Uterus (tissue), 2 donors: ENCODE results near the gene ADGRG6.

Experiments used
- POLR2A ChIP-seq, 2 donors: fragments of 450-650 bp; IDR thresholded peaks; one replicate each; pipeline ENCODE4 v1.6.1; 2016; ENCODE audit warnings: antibody characterized with exemption in 2 of 2, mild to moderate bottlenecking in 1 of 2, moderate library complexity in 1 of 2
- TF ChIP-seq, protein P1 (sequence below), 4 experiments: fragments of 200-600 bp in 2 of 4; fragments of 450-650 bp in 2 of 4; sonication (generic) in 2 of 4; IDR thresholded peaks; one replicate each; pipeline ENCODE4 v1.5.1; 2016 to 2019; ENCODE audit warnings: antibody characterized with exemption in 4 of 4, mild to moderate bottlenecking in 2 of 4, moderate library complexity in 1 of 4

DNA sequence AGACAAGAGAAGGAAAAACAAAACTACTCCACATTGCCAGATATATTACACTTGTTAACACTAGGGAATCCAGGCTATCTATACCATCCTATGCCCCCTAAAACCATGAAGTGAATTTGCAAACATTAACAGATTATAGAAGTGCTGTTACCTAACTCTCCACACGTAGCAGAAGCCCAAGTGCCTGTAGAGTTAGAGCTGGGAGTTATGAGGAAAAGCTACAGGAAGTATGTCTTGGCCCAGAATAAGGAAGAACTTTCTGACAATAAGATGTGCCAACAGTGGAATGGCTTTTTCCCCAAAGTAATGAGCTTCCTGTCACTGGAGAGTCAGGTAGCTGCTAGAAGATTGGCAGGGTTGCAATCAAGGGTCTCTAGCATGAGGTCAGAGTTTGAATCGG lies 32.5 kb downstream of the ADGRG6 start:
- TF ChIP-seq, protein P1, sequence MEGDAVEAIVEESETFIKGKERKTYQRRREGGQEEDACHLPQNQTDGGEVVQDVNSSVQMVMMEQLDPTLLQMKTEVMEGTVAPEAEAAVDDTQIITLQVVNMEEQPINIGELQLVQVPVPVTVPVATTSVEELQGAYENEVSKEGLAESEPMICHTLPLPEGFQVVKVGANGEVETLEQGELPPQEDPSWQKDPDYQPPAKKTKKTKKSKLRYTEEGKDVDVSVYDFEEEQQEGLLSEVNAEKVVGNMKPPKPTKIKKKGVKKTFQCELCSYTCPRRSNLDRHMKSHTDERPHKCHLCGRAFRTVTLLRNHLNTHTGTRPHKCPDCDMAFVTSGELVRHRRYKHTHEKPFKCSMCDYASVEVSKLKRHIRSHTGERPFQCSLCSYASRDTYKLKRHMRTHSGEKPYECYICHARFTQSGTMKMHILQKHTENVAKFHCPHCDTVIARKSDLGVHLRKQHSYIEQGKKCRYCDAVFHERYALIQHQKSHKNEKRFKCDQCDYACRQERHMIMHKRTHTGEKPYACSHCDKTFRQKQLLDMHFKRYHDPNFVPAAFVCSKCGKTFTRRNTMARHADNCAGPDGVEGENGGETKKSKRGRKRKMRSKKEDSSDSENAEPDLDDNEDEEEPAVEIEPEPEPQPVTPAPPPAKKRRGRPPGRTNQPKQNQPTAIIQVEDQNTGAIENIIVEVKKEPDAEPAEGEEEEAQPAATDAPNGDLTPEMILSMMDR (IDR thresholded peaks at IDR 0.05) = no peak
- TF ChIP-seq POLR2A (IDR thresholded peaks at IDR 0.05) = no peak
